GM19455 (cell line): ENCODE results near the gene IL17B.

Source experiments
- ATAC-seq: cut with Tn5 transposase; IDR thresholded peaks from one replicate; pipeline ENCODE4 v1.9.1; 2021; ENCODE audit not compliant: unreplicated experiment

Gene IL17B

GRCh38 chr5:149381261-149381985 lies 2.3 kb upstream of the IL17B start:
- ATAC-seq = peak; percentile 19

- no peak for ATAC-seq
These were observed 1.5 kb upstream of the IL17B start for GRCh38 chr5:149380466-149381121.

- ATAC-seq = no peak
These were observed 804 bp upstream of the IL17B start for GRCh38 chr5:149379818-149380374.

- no peak for ATAC-seq
These were observed 761 bp downstream of the IL17B start for GRCh38 chr5:149378241-149378820.

DNA sequence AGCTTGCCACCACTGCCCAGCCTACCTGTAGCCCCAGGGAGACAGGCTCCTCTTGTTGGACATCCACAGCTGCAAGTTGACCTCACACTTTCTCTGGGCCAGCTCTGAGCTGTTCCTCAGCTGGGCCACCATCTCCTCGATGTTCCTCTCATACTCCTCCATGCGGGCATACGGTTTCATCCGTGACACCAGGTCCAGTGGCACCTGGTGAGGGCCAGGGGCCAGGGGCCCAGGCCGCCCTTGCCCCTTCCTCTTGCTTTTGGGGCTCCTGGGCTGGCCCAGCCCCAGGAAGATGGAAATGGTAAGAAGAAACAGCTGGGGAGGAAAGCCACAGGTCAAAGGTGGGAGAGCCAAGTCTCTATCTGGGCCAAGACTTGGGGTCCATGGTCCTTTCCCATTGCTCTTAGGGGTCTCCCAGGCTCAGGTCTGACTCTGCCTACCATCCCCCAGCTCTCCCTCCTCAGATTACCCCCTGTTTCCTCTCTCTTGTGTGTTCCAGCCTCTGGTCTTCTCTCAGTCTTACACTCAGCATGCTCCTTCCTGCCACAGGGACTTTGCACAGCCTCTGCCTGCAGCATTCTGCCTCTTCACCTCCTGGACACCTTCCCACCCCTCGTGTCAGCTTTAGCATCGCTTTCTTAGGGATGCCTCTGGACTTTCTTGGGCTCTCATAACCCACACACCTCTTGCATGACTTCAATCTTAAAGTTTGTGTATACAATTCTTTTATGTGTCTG lies 2.2 kb downstream of the IL17B start:
- no peak for ATAC-seq

- ATAC-seq = no peak
These were observed 3.0 kb downstream of the IL17B start for GRCh38 chr5:149376104-149376503.

DNA sequence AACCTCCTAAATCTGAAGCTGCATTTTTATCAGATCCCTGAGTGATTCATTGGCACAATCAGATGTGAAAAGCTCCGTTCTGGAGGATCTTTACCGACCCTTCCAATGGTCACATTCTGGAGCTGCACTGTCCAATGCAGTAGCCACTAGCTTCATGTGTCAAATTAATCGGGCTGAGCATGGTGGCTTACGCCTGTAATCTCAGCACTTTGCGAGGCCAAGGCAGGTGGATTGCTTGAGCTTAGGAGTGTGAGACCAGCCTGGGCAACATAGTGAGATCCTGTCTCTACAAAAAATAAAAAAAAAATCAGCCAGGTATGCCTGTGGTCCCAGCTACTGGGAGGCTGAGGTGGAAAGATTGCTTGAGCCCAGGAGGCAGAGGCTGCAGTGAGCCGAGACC lies 3.7 kb downstream of the IL17B start:
- ATAC-seq = no peak

- no peak for ATAC-seq
These were observed 4.3 kb downstream of the IL17B start for GRCh38 chr5:149374801-149375200.

DNA sequence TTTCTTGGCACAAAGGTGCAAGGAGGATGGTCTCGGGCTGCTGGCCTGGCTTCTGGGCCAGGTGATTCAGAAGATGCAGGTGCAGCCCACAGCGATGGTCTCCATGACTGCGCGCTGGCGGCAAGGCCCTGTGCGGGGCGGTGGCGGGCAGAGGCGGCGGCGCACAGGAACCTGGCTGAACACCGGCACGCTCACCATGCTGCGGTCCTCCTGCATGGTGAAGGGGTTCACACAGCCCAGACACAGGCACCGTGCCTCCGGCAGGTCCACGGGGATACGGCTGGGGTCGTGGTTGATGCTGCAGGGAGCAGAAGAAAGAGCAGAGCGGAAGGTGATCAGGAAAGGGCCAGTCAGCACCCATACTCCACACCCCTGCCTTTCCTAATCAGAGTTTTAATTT lies 4.8 kb downstream of the IL17B start:
- ATAC-seq = no peak

DNA sequence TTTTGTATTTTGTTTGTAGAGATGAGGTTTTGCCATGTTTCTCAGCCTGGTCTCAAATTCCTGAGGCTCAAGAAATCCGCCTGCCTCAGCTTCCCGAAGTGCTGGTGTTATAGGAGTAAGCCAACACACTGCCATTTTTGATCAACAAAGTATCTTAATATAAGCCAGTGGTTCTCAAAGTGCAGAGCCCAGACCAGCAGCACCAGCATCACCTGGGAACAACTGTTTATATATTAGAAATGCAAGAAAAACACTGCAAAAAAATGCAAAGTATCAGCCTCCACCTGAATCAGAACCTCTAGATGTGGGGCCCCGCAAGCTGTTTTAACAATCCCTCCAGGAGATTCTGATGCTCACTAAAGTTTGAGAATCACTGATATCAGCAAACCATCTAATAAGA lies 6.2 kb downstream of the IL17B start:
- ATAC-seq = no peak

DNA sequence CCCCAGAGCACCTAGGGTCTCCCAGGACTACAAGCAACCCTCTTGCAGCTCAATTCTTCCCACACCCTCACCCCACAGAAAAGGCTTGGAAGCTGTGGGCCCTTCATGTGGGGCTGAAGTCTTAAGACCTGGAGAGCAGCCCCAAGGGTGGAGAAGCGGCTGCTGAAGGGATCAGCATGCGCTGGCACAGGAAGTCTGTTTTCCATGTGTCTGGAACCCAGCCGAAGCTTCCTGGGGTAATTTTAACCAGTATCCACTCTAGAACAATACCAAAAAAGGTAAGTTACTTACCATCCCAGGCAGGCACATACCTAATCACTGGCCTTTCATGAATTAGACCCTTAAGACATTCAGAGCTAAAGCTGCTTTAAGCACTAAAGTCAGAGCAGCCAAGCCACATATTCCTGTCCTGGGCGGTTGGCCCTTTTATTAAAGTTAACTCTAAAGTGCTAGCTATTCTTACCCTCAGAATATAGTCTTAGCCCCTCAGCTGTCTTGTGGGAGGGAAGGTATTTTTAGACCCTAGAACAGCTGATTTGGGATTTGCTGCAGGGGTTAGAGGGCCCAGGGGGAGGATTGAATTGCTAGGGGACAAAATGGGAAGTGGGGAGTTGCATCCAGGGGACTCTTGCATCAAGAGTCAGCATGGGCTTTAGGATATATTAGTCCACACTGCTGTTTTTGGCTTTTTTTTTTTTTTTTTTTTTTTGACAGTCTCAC lies 6.9 kb downstream of the IL17B start:
- ATAC-seq = no peak

DNA sequence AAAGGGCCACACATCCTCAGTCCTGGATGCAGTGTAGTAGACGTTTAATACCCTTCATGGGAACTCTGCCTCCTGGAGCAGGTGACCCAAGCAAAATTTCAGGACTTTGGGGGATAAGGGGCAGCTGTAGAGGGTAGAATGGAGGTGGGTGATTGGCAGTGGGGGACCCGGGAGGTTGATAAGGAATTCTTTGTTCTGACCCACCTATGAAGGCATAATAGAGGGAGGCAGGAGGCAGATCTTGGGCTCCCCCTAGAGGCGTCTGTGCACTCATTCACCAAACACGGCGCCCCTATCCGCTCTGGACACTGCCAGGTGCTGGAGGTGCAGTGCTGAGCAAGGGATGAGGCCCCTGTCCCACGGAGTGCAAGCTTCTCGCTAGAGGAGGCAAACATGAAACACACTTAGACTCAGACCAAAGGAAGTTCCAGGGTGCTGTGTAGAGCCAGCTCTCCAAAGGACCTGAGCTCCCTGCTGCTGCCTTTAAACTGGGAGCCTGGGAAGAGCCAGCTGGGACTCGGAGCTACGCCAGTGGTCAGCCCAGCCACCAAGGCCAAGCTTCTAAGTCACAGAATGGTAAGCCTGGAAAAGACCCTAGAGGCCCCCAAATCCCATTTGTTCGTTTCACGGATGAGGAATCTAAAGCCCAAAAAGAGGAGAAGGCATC lies 7.7 kb downstream of the IL17B start:
- ATAC-seq = peak; percentile 76

DNA sequence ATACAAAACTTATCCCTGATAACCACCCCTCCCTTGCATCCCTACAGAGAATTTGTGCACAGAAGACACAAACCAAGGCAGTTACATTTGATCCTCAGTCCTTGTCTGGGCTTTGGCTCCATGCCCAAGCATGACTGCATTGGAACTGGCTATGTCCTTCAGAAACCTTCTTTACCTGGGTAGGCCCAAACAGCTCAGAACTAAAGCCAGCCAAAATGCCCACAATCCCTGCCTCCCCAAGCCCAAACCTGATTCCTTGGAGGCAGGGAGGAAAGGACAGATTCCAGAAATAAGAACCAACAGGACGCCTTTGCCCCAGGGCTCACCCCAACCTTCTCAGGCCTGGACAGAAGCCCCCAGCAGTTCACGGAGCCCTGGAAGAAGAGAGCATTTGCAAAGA lies 8.2 kb downstream of the IL17B start:
- no peak for ATAC-seq

- ATAC-seq = no peak
These were observed 11.0 kb downstream of the IL17B start for GRCh38 chr5:149367972-149368645.

- ATAC-seq = peak; percentile 73
These were observed 11.7 kb downstream of the IL17B start for GRCh38 chr5:149367249-149367971.

- ATAC-seq = no peak
These were observed 12.8 kb downstream of the IL17B start for GRCh38 chr5:149366169-149366729.

DNA sequence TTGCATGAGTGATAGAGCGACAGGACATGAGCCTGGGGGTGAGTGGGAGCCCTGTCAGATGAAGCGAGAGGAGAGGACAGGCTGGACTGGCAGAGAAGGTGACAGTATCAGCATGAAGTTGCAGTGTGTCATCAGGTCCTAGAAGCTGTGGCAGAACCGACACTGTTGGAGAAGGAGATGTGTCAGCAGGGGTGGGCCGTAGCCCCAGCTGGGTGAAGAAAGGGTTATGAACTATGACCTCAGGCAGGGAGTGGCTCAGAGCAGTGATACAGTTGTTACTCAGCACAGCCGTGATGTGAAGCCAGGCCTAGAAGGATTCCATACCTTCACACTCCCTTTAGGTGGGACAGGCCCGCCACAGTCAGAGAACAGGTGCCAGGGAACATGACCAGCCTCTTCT lies 13.7 kb downstream of the IL17B start:
- no peak for ATAC-seq

- no peak for ATAC-seq
These were observed 14.4 kb downstream of the IL17B start for GRCh38 chr5:149364719-149365118.

DNA sequence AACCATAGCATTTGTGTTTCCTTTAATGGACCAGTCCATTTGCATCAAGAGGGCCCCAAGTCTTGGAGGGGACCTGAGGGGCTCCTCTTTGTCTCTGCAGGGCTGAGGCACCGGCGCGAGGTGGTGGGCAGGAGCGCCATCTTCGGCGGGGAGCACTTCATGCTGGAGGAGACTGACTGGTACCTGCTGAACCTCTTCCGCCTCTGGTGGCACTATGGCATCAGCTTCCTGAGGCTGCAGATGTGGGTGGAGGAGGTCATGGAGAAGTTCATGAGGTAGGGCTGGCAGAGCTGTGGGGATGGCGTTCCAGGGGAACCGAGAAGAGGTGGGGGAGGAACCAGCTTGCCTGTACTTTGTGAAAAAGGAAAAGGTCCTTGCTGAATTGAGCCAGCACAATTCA lies 15.2 kb downstream of the IL17B start:
- no peak for ATAC-seq
